SH-SY5Y (cell line): ENCODE results near the gene AK5.

Experiments used
- GATA2 ChIP-seq: IDR thresholded peaks from 2 replicates; pipeline ENCODE4 v1.6.1; 2011; ENCODE audit warnings: mild to moderate bottlenecking, low read depth, low read length
- GATA3 ChIP-seq: IDR thresholded peaks from 2 replicates; pipeline ENCODE4 v1.6.1; 2011; ENCODE audit warnings: low read depth, mild to moderate bottlenecking, low read length, moderate library complexity

GRCh38 chr1:77461691-77462090 lies 179.9 kb downstream of the AK5 start:
- TF ChIP-seq GATA2, result no peak
- TF ChIP-seq GATA3, result no peak
